GM19328 (cell line): ENCODE data around the gene NACC1.
"Not testable (repeated sequence)": the region's sequence is repeated elsewhere in the genome, so short reads cannot be mapped to it uniquely, and the experiment has no call there.

Experiments
- ATAC-seq: cut with Tn5 transposase; IDR thresholded peaks from one replicate; pipeline ENCODE4 v1.9.1; 2021; ENCODE audit warnings: mild to moderate bottlenecking, moderate library complexity; ENCODE audit not compliant: unreplicated experiment

NACC1 gene

GRCh38 chr19:13160557-13160956, 42.5 kb downstream of the NACC1 start:
- ATAC-seq: no peak

GRCh38 chr19:13162724-13163608, 44.9 kb downstream of the NACC1 start:
- ATAC-seq: no peak

- ATAC-seq: no peak
Measured at GRCh38 chr19:13163609-13164342, 45.7 kb downstream of the NACC1 start.

- ATAC-seq: no peak
Measured at GRCh38 chr19:13164343-13165161, 46.5 kb downstream of the NACC1 start.

- no peak for ATAC-seq
Measured at GRCh38 chr19:13165162-13165997, 47.3 kb downstream of the NACC1 start.

- not testable (repeated sequence) for ATAC-seq
Measured at GRCh38 chr19:13166151-13166550, 48.1 kb downstream of the NACC1 start.

- no peak for ATAC-seq
Measured at GRCh38 chr19:13169769-13170168, 51.7 kb downstream of the NACC1 start.

- ATAC-seq: no peak
Measured at GRCh38 chr19:13171146-13171545, 53.1 kb downstream of the NACC1 start.

GRCh38 chr19:13172346-13173138, 54.5 kb downstream of the NACC1 start:
- no peak for ATAC-seq

- no peak for ATAC-seq
Measured at GRCh38 chr19:13173139-13173737, 55.2 kb downstream of the NACC1 start.

- ATAC-seq: no peak
Measured at GRCh38 chr19:13176345-13176744, 58.3 kb downstream of the NACC1 start.

- ATAC-seq: not testable (repeated sequence)
Measured at GRCh38 chr19:13177584-13177983, 59.5 kb downstream of the NACC1 start.

- ATAC-seq: not testable (repeated sequence)
Measured at GRCh38 chr19:13178291-13178690, 60.2 kb downstream of the NACC1 start.

GRCh38 chr19:13181747-13182388, 63.8 kb downstream of the NACC1 start:
- no peak for ATAC-seq

- not testable (repeated sequence) for ATAC-seq
Measured at GRCh38 chr19:13184926-13185325, 66.9 kb downstream of the NACC1 start.

- not testable (repeated sequence) for ATAC-seq
Measured at GRCh38 chr19:13185763-13186657, 67.9 kb downstream of the NACC1 start.

- not testable (repeated sequence) for ATAC-seq
Measured at GRCh38 chr19:13186688-13187087, 68.6 kb downstream of the NACC1 start.
